ENCODE results near the gene TBC1D13.

GRCh38 chr9:128770286-128771030 is 16.6 kb upstream of the TBC1D13 start:
- TF ChIP-seq THRAP3 (IDR thresholded peaks at IDR 0.05; ENCODE audit: borderline replicate concordance) (no peak), E2F1 (CRISPR knock-in tag; IDR thresholded peaks at IDR 0.05) (no peak), ZNF280A (IDR thresholded peaks at IDR 0.05; ENCODE audit: low read depth, partially characterized antibody) (no peak), ZBTB2 (IDR thresholded peaks at IDR 0.05) (no peak), BCLAF1 (IDR thresholded peaks at IDR 0.05; ENCODE audit: borderline replicate concordance in 1 of 2, control insufficient read depth in 1 of 2, low read depth in 2 of 2, low read length in 1 of 2) (no peak), PTBP1 (IDR thresholded peaks at IDR 0.05; ENCODE audit: low read depth, low read length) (no peak), CLOCK (CRISPR knock-in tag; IDR thresholded peaks at IDR 0.05; ENCODE audit: borderline replicate concordance) (no peak), TSHZ1 (CRISPR knock-in tag; IDR thresholded peaks at IDR 0.05) (no peak), ZFP36 (IDR thresholded peaks at IDR 0.05; ENCODE audit: low read depth, low read length, partially characterized antibody) (no peak), CBFA2T3 (IDR thresholded peaks at IDR 0.05) (no peak)
